Measurements from ENCODE around the gene TMEM243. TPM values are rescaled to one million over a fixed set of nuclear protein-coding genes. Genes with fewer than 3 reads are reported as not detected.
A peak's percentile ranks its signal among the peaks of the same experiment; 100 is the strongest.
"Not testable (repeated sequence)": the region's sequence is repeated elsewhere in the genome, so short reads cannot be mapped to it uniquely, and the experiment has no call there.

TMEM243 gene, protein sequence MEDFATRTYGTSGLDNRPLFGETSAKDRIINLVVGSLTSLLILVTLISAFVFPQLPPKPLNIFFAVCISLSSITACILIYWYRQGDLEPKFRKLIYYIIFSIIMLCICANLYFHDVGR
- total RNA-seq: 10 to 100 TPM; 41.4 to 85.5 TPM

DNA sequence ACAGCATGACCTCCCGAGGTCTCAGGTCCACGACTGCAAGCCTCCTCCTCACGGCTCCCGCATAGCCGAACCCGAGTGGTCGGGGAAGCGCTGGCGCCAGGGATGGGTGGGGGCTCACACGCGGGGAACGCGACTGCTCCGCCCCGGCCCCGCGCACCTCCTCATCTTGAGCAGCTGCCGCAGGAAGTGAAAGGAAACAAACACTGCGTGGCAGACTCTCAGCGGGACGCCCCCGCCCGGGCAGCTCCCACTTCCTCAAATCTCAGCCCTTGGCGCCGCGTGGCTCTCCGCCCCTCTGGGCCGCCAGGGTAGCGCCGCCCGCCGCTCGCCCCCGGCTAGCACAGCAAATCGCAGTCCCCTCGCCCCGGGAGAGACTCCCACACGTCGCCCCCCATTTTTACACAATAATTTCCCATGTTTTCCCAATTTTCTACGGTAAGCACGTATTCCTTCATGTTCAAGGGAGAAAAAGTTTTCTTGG, at the start of gene TMEM243:
TSS of gene TMEM243 (minus strand) at position 188 of the 481 bp plus-strand sequence. CDS start 229 bp downstream, outside the sequence.
- Mint-ChIP-seq H3K36me3 (peaks cover 25 to 35% of the 10 kb centered on the region in 2 donors), H3K27ac (peak within 1 kb of the TSS; percentile 95 to 99), H3K9me3 (no peaks in the 10 kb centered on the region)
- peak; percentile 57 to 72 for ATAC-seq
- DNase-seq (ENCODE audit: low spot score in 2 of 2): peak; percentile 79 to 85

DNA sequence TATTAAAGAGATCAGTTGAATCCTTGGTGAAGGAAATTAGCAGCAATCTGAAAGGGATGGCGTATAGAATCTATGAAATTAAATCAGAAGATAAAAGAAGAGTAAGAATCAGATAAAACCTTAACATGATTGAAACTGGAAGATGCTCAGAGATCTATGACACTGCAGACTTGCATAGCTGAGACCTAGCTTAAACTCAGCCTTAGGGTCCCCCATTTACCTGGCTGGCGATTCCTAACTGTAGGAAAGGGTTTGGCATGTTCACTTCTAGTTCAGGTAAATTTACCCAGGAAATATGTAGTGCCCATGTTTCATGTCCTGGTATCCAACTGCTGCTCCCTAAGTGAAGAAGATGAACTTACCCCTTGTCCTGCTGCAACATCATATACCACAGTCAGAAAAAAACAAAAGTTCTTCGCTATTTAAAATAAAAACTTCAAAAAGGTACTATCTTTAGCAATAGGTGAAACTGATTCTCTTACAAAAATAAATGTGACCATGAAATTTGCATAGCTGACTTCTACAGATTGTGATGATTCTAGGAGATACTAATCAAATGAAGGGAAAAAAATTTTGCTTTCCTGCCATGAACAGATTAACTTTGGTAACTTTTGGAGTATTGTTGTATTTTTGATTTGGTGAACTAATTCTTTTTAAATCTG, 47.8 kb upstream of the TMEM243 start:
- no peak for DNase-seq (ENCODE audit: low spot score in 2 of 2)
- no peak for ATAC-seq
- Mint-ChIP-seq H3K9me3 (peaks cover 0 to 3% of the 10 kb centered on the region in 2 donors), H3K36me3 (no peaks in the 10 kb centered on the region), H3K27ac (no peak overlapping the region)

DNA sequence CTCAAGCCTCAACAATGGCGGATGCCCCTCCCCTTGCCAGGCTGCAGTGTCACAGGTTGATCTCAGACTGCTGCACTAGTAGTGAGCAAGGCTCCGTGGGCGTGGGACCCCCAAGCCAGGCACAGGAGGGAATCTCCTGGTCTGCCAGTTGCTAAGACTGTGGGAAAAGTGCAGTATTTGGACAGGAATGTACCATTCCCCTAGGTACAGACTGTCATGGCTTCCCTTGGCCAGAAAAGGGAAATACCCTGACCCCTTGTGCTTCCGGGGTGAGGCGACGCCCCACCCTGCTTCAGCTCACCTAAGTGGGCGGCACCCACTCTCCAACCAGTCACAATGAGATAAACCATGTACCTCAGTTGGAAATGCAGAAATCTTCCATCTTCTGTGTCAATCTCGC, 44.0 kb upstream of the TMEM243 start:
- DNase-seq (ENCODE audit: low spot score in 2 of 2): no peak
- no peaks in the 10 kb centered on the region for H3K36me3 Mint-ChIP-seq
- no peak for ATAC-seq
- H3K27ac Mint-ChIP-seq: no peak overlapping the region
- no peaks in the 10 kb centered on the region for H3K9me3 Mint-ChIP-seq

DNA sequence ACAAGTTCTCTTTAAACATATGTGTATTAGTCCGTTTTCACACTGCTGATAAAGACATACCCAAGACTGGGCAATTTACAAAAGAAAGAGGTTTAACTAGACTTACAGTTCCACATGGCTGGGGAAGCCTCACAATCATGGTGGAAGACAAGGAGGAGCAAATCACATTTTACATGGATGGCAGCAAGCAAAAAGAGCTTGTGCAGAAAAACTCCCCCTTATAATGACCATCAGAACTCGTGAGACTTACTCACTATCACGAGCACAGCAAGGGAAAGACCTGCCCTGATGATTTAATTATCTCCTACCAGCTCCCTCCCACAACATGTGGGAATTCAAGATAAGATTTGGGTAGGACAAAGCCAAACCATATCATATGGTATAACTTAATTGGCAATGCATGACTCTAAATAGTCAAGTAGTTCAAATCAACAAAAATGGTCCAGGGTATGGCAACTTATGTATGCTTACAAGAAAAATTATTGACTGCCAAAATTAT, 34.1 kb upstream of the TMEM243 start:
- H3K9me3 Mint-ChIP-seq: peaks cover 0 to 4% of the 10 kb centered on the region in 2 donors
- H3K27ac Mint-ChIP-seq: no peak overlapping the region
- ATAC-seq (no peak), DNase-seq (ENCODE audit: low spot score in 2 of 2) (no peak)
- no peaks in the 10 kb centered on the region for H3K36me3 Mint-ChIP-seq

DNA sequence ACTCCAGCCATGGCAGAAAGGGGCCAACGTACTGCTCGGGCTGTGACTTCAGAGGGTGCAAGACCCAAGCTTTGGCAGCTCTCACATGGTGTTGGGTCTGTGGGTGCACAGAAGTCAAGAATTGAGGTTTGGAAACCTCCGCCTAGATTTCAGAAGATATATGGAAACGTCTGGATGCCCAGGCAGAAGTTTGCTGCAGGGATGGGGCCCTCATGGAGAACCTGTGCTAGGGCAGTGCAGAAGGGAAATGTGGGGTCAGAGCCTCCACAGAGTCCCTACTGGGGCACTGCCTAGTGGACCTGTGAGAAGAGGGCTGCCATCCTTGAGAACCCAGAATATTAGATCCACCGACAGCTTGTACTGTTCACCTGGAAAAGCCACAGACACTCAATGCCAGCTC, 26.1 kb upstream of the TMEM243 start:
- not testable (repeated sequence) for H3K27ac Mint-ChIP-seq; ATAC-seq; DNase-seq (ENCODE audit: low spot score in 2 of 2)
- Mint-ChIP-seq H3K36me3 (peaks cover 12 to 18% of the 10 kb centered on the region in 2 donors), H3K9me3 (peaks cover 0 to 17% of the 10 kb centered on the region in 2 donors)

DNA sequence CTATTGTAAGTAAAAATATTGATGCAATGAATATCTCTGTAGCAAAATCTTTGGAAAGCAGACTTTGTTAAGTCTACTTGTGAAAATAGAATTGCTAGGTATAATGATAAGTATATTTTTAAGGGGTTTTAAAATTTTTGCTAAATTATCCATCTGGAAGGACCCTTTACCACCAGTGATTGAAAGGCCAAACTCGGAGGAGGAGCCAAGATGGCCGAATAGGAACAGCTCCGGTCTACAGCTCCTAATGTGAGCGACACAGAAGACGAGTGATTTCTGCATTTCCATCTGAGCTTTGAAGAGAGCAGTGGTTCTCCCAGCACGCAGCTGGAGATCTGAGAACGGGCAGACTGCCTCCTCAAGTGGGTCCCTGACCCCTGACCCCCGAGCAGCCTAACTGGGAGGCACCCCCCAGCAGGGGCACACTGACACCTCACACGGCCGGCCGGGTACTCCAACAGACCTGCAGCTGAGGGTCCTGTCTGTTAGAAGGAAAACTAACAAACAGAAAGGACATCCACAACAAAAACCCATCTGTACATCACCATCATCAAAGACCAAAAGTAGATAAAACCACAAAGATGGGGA, 19.0 kb upstream of the TMEM243 start:
- H3K9me3 Mint-ChIP-seq; H3K36me3 Mint-ChIP-seq; DNase-seq (ENCODE audit: low spot score in 2 of 2); ATAC-seq; H3K27ac Mint-ChIP-seq: not testable (repeated sequence)

DNA sequence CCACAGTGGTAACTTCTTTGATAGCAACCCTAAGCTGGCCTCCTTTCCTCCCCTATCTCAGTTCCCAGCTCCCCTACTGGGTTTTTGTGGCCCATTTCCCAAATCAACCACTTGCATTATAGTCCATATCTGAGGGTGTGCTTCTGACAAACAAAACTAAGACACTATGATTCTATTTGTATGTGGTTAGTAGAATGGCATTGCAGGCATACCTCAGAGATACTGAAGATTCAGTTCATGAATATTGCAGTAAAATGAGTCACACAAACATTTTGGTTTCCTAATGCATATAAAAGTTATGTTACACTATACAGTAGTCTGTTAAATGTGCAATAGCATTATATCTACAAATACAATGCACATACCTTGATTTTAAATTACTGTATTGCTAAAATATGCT, 15.4 kb upstream of the TMEM243 start:
- H3K36me3 Mint-ChIP-seq: no peaks in the 10 kb centered on the region
- ATAC-seq: peak in 1 of 2 donors; percentile 77

DNA sequence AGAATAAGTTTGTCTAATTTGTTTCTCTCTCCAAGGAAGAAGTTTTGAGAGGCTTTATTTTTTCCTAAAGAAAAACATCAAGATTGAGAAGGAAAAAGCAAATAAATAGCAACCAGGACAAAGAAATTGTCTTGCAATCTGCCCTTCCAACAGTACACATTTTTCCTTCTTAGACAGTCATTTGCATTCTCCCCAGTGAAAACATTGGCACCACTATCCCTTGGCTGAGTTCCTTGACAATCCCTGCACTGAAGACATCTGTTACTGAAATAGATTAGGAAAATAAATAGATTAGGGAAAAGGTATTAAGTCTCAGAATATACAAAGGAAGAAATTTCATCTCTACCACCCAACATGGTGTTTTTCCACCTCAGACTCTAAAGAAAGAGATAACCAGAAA, 12.2 kb upstream of the TMEM243 start:
- DNase-seq (ENCODE audit: low spot score in 2 of 2): no peak
- no peak overlapping the region for H3K27ac Mint-ChIP-seq
- no peaks in the 10 kb centered on the region for H3K36me3 Mint-ChIP-seq
- no peak for ATAC-seq
- H3K9me3 Mint-ChIP-seq: no peaks in the 10 kb centered on the region

More for the DNA sequence above, 15.4 kb upstream of the TMEM243 start:
- Mint-ChIP-seq H3K27ac (no peak overlapping the region), H3K9me3 (no peaks in the 10 kb centered on the region)
- DNase-seq (ENCODE audit: low spot score in 2 of 2): no peak

DNA sequence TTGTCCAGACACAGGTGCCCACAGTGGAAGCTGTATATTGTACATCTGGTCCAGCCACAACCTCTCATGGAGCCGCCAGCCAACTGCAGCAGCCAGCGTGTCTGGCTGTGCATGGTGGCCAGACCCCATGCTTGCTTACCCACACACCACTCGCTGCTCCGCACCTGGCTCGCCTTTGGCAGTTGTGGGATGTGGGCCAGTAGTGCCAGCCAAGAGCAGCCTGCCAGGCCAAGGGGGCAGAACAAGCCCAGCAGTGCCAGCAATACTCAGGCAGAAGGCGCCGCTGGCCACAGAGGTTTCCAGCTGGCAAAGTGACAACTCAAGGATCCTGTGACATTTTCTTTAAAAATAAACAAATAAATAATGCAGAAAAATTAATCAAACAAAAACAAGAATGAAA, 11.7 kb upstream of the TMEM243 start:
- ATAC-seq: no peak

DNA sequence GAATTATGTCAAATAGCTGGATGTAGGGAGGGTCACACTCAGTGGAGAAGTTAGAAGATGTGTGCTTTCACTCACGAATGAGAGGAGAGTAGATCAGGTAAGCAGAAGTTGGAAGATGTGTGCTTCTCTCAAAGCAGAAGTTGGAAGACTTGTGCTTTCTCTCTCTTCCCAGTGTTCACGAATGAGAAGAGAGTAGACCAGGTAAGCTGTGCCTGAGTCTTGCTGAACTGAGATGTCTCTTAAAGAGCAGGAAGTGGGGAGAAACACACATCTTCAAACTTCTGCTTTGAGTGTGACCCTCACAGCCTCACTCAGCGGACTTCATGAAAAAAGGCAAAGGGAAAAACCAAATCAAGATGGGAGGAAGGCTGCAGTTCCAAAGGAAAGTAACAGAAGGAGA, 7.0 kb upstream of the TMEM243 start:
- ATAC-seq: no peak
- Mint-ChIP-seq H3K27ac (no peak overlapping the region), H3K9me3 (no peaks in the 10 kb centered on the region), H3K36me3 (no peaks in the 10 kb centered on the region)
- no peak for DNase-seq (ENCODE audit: low spot score in 2 of 2)

More for the DNA sequence above, 11.7 kb upstream of the TMEM243 start:
- H3K36me3 Mint-ChIP-seq: no peaks in the 10 kb centered on the region
- no peak for DNase-seq (ENCODE audit: low spot score in 2 of 2)
- H3K27ac Mint-ChIP-seq: no peak overlapping the region
- H3K9me3 Mint-ChIP-seq: no peaks in the 10 kb centered on the region

DNA sequence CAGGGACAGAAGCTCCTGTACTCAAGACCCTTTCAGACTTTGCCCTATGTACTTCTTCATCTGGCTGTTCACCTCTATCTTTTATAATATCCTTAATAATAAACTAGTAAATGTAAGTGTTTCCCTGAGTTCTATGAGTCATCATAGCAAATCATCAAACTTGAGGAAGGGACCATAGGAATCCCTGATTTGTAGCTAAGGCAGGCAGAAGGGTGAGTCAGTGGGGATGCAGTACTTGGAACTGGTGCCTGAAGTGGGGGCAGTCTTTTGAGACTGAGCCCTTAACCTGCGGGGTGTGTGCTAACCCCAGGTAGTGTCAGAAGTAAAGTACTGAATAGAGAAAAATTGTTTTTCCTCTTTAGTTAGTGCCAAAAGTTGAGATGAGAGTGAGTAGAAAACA, 6.2 kb upstream of the TMEM243 start:
- Mint-ChIP-seq H3K9me3 (no peaks in the 10 kb centered on the region), H3K27ac (no peak overlapping the region), H3K36me3 (no peaks in the 10 kb centered on the region)
- ATAC-seq (no peak), DNase-seq (ENCODE audit: low spot score in 2 of 2) (no peak)

DNA sequence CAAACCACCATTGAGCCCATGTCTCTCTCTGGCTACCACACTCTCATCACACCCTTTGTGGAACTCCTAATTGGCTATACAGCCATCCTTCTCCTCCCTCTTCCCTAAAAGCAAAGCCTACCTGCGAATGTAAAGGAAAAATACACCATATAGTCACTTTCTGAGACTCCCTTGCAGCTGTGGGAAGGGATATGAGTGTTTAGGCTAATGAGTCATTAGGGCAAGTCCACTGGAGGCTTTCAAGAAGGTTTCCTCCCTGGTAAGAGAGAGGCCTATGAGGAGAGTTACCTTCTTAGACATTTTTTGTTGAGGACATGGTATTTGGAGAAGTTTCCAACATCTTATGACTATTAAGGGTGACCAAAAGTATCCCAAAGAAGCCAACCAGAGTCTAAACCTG, 4.1 kb upstream of the TMEM243 start:
- no peaks in the 10 kb centered on the region for H3K9me3 Mint-ChIP-seq
- DNase-seq (ENCODE audit: low spot score in 2 of 2) (no peak), ATAC-seq (peak; percentile 11 to 59)
- H3K27ac Mint-ChIP-seq: no peak overlapping the region
- peaks cover 14 to 15% of the 10 kb centered on the region in 2 donors for H3K36me3 Mint-ChIP-seq

DNA sequence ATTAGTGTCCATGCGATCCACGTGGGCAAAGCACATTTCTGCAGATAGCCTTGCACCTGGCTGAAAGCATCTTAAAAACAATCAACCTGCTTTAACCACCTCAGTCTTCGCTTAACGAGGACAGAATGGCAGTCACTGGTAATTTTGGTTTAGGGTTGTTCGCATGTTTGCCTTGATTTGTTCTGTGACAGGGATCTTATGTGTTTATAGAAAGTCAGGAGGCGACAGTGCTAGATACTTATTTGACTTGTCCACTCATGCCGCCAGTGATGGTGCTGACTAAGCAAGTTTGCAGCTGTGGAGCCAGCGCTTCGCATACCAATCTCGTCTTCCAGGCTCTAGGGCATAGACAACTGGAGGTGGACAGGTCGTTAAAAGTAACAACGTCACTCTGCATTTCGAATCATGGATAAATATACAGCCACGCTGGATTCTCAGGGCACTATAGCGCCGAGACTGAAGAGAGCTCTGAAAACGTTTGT, 1.2 kb upstream of the TMEM243 start:
- DNase-seq (ENCODE audit: low spot score in 2 of 2): no peak
- ATAC-seq: no peak
- peak overlapping the region; percentile 63 to 95 for H3K27ac Mint-ChIP-seq
- H3K36me3 Mint-ChIP-seq: peaks cover 25 to 28% of the 10 kb centered on the region in 2 donors
- no peaks in the 10 kb centered on the region for H3K9me3 Mint-ChIP-seq

DNA sequence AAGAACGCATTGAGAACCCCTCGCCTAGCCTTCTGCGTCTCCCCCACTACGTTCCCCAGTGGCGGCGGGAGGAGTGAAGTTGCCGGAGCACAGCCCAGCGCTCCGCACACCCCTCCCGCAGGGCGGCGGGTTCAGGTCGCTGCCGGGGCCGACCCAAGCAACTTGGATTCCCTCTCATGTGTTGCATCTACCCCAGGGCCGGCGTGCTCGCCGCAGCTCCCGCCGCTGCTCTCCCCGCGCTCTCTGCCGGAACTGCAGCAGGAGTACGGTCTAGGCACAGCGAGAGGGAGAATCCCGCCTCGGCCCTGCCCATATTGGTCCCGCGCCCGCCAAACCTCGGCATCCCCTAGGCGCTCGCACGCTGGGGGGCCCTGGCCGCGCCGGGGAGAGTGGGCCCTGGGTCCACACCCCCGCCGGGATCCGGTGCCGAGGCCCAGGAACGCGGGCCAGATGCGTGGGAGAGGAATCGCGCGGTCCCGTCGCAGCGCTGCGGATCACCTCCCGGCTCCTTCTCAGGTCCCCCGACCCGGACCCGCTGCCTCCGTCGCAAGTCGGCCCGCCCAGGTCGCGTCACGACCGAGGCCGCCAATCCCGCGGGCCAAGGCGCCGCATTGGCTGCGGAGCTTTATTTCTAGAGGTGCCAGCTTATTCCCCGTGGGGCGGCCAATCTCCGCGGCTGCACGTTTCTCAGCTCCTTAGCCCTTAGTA, 648 bp upstream of the TMEM243 start:
- H3K9me3 Mint-ChIP-seq: no peaks in the 10 kb centered on the region
- H3K36me3 Mint-ChIP-seq: peaks cover 25 to 32% of the 10 kb centered on the region in 2 donors
- peak; percentile 83 to 85 for DNase-seq (ENCODE audit: low spot score in 2 of 2)
- peak overlapping the region; percentile 95 to 99 for H3K27ac Mint-ChIP-seq
- peak; percentile 55 for ATAC-seq

DNA sequence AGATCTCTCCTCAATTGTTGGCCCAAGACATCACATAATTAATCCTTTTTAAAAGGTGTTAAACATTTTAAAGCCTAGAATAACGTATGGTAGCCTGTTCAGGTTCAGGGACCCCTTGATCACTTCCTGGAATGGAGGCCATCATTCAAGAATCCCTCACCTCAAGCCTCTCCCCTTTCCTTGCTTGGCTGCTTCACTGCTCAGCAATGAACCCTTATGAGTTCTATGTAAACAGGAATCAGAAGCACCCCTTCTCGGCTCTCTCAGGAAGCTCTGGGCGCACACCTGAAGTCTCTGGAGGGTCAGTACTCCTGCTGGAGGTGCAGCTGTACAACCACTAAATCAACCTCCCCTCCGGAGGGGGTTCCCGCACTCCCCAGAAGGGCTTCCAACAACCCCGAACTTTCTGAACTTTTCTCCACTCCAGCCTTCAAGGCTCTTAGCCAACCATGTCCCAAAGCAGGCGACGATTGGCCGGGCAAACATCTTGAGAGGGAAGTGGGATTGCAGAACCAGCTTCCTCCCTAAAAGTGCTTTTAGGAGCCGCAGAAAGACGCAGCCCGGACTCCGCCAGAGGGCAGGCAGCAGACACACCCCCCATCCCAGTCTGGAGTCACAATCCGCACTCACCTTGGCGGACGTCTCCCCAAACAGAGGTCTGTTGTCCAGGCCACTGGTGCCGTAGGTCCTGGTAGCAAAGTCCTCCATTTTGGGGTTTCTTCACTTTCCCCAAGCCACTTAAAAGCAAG, 562 bp downstream of the TMEM243 start:
- Mint-ChIP-seq H3K27ac (peak overlapping the region; percentile 95 to 99), H3K36me3 (peaks cover 30 to 41% of the 10 kb centered on the region in 2 donors), H3K9me3 (no peaks in the 10 kb centered on the region)
- ATAC-seq (peak in 1 of 2 donors; percentile 0), DNase-seq (ENCODE audit: low spot score in 2 of 2) (peak; percentile 45 to 63)

DNA sequence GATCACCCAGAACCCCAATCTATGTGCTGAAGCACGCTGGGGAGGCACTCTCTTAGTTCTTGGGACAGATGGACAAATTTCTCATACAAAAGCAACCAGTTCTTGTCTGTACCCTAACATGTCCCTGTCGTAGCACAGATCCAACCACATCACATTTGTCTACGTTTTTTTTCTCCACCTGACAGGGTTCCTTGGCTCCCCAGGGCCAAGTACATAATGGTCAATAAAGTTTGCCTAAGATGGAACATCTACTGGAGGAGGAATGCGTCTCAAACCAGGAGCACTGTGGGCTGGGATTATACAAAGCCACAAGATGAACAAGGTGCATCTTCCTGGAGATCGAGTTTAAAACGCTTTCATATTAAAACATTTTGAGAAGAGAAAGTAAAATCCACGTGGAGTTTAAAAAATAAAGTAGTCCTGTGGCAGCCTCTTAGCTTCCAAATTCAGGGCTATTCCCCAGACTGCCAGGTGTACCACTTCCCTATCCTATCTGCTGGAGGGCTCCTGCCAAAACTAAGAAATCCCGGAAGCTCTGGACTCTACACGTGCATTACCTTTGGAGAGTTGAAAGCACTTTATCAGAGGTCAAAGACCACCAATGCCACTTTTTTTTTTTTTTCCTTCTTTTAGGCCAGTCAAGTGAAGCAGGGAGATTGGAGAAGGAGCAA, 1.4 kb downstream of the TMEM243 start:
- Mint-ChIP-seq H3K27ac (peak overlapping the region; percentile 95 to 99), H3K36me3 (peaks cover 33 to 46% of the 10 kb centered on the region in 2 donors), H3K9me3 (no peaks in the 10 kb centered on the region)
- ATAC-seq (no peak), DNase-seq (ENCODE audit: low spot score in 2 of 2) (no peak)

Data from activated naive CD4-positive, alpha-beta T cell treated with anti-CD3 and anti-CD28 coated beads, Interleukin-2, amount 50 U/mL, for 72 hours (primary cell).